Activated CD4-positive, alpha-beta memory T cell treated with anti-CD3 and anti-CD28 coated beads, Interleukin-2, amount 10 ng/mL, durations not matched to agents 7 days and 5 days (primary cell): ENCODE data around the gene KIAA0040. TPM values are rescaled to one million over a fixed set of nuclear protein-coding genes. Genes with fewer than 3 reads are reported as not detected.

Experiments
- CTCF ChIA-PET: fragments of 350-600 bp; sonication (Branson Sonifier 250); formaldehyde crosslinking; loops from one replicate; lab custom pipeline; 2021; ENCODE audit warnings: antibody characterized with exemption, inconsistent platforms; lab: Charles Lee
- POLR2A ChIA-PET: fragments of 350-600 bp; sonication (Branson Sonifier 250); formaldehyde crosslinking; loops from one replicate; lab custom pipeline; 2021; ENCODE audit warnings: antibody characterized with exemption; lab: Charles Lee
- DNase-seq: peaks from one replicate; pipeline ENCODE4 v3.0.0-alpha.2; 2020
- H3K27ac Mint-ChIP-seq: one replicate; pipeline ENCODE4 v1.8.0; 2021; ENCODE audit warnings: mild to moderate bottlenecking, mixed read lengths
- H3K27me3 Mint-ChIP-seq: one replicate; pipeline ENCODE4 v1.8.0; 2021; ENCODE audit warnings: mixed read lengths
- H3K36me3 Mint-ChIP-seq: one replicate; pipeline ENCODE4 v1.8.0; 2021; ENCODE audit warnings: low read depth, mixed read lengths
- H3K4me1 Mint-ChIP-seq: one replicate; pipeline ENCODE4 v1.8.0; 2021; ENCODE audit warnings: mixed read lengths
- H3K4me3 Mint-ChIP-seq: one replicate; pipeline ENCODE4 v1.8.0; 2021; ENCODE audit warnings: mild to moderate bottlenecking, mixed read lengths
- H3K9me3 Mint-ChIP-seq: one replicate; pipeline ENCODE4 v1.8.0; 2021; ENCODE audit warnings: mixed read lengths
- total RNA-seq, 2 experiments: library from RNA; stranded (reverse); gene quantifications; one replicate each; pipeline ENCODE4 v1.2.3, GENCODE V29; 2021

The KIAA0040 gene
- total RNA-seq, 2 experiments from 2014 or later: 79.4 to 80.2 TPM

DNA sequence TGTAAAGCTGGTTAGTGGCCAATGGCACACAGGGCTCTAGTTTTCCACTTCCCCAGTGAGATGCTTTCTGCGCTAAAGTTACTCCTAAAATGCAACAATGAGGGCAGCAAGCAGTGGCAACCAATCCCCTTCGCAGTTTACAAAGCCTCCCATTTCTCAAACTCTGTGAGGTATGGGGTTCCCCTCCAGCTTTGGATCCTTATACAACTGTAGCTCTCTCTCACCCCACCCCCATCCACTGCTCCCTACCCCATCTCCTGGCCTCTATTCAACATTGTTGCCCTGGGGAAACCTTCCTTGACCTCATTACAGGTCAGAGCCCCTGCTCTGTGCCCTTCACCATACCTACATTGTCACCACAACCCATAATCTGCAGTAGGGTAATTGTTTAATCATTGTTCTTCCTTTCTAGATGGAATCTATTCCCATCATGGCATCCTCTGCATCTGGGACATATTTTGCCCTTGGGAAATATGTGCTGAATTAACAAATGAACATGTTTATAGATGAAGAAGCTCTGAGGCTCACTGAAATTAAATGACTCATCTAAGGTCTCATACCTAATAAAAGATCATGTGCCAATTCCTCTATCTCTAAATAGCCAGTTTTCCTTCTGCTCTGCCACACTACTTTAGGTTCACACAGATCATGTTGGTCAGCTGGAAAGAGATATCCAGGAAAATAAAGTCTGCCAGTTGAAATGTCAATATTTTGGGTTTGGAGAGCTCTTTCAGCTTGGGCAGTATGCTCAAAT is 12.6 kb downstream of the KIAA0040 start:
- H3K36me3 Mint-ChIP-seq: peaks cover 86% of the 10 kb centered on the region
- H3K9me3 Mint-ChIP-seq: peaks cover 2% of the 10 kb centered on the region
- ChIA-PET CTCF (interaction anchor here (1.1 to 1.3 kb wide), 3 partner anchors 21 to 139 kb away, joined by 3 to 4 read pairs (median 4); no protein-coding TSS in a partner anchor), POLR2A (interaction anchor here (1.3 kb wide), 1 partner anchor 9 kb away, joined by 5 read pairs; no protein-coding TSS in a partner anchor)
- peak overlapping the region; percentile 33 for H3K27ac Mint-ChIP-seq
- H3K27me3 Mint-ChIP-seq: no peaks in the 10 kb centered on the region
- H3K4me3 Mint-ChIP-seq: no peak overlapping the region
- DNase-seq: no peak
- H3K4me1 Mint-ChIP-seq: peaks cover 54% of the 10 kb centered on the region

DNA sequence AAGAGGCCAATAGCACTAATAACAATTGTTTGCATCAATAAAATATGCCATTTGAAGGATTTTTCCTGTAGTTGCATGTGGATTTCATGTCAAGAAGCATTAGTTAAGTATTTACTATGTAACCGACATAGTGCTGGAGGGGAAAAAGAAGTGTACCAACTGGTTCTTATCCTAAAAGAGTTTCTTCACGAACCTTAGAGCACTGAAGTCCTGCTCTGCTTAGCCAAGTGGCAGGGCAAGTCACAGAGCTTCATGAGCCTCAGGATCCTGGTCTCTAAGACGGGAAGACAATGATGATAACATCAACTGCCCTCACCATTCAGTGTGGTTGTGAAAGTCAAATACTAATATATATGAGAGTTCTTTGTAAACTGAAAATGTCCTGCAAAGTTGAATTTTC is 14.1 kb downstream of the KIAA0040 start:
- ChIA-PET CTCF (interaction anchor here (1.3 kb wide), 1 partner anchor 141 kb away, joined by 3 read pairs; no protein-coding TSS in a partner anchor), POLR2A (no interaction called here)
- H3K4me1 Mint-ChIP-seq: peaks cover 58% of the 10 kb centered on the region

DNA sequence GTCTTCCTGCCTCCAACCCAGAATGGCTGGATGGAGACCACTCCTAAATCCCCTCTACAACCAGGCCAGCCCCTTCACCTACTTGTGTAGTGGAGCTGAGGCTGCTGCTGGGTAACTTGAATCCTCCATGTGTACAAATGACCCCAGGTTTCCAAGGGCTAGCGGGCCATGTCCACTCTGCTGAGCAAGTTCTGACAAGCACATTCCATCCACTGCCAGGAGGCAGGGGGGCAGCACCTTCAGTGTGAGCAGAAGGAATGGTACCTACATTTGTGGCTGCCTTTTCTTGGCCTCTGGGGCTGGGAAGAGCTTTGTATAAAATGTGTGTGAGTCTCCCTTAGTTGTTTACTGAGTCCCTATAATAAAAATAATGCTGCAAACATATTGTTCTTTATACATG is 14.5 kb downstream of the KIAA0040 start:
- ChIA-PET POLR2A (no interaction called here), CTCF (no interaction called here)
- Mint-ChIP-seq H3K9me3 (peaks cover 2% of the 10 kb centered on the region), H3K4me1 (peaks cover 57% of the 10 kb centered on the region), H3K27ac (no peak overlapping the region), H3K27me3 (no peaks in the 10 kb centered on the region), H3K36me3 (peaks cover 86% of the 10 kb centered on the region), H3K4me3 (no peak overlapping the region)
- no peak for DNase-seq

More for the DNA sequence above, 14.1 kb downstream of the KIAA0040 start:
- no peak overlapping the region for H3K27ac Mint-ChIP-seq
- peaks cover 2% of the 10 kb centered on the region for H3K9me3 Mint-ChIP-seq
- no peak for DNase-seq
- H3K36me3 Mint-ChIP-seq: peaks cover 86% of the 10 kb centered on the region
- H3K4me3 Mint-ChIP-seq: no peak overlapping the region
- no peaks in the 10 kb centered on the region for H3K27me3 Mint-ChIP-seq

DNA sequence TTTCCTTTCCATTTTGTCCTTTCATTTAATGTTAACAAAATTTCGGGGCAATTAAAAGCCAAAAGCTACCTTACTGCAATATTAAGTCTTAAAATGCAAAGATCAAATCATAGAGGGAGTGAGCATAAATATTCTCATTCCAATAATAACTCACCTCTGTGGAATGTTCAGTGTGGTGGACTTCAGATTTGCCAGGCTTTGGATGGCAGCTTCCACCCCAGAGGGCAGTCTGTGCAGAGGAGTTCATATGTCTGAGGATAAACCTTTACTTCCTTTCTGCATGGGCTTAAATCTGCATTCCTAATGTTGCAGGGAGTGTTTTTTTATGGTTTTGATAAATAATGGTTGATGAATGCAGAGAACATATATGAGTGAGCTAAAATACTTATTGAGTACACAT is 16.3 kb downstream of the KIAA0040 start:
- H3K27ac Mint-ChIP-seq: no peak overlapping the region
- H3K4me3 Mint-ChIP-seq: no peak overlapping the region
- DNase-seq: no peak
- CTCF ChIA-PET: no interaction called here
- H3K36me3 Mint-ChIP-seq: peaks cover 82% of the 10 kb centered on the region
- POLR2A ChIA-PET: interaction anchor here (1.2 kb wide), 1 partner anchor 13 kb away, joined by 3 read pairs; no protein-coding TSS in a partner anchor
- no peaks in the 10 kb centered on the region for H3K27me3 Mint-ChIP-seq
- H3K4me1 Mint-ChIP-seq: peaks cover 56% of the 10 kb centered on the region
- H3K9me3 Mint-ChIP-seq: peaks cover 2% of the 10 kb centered on the region

DNA sequence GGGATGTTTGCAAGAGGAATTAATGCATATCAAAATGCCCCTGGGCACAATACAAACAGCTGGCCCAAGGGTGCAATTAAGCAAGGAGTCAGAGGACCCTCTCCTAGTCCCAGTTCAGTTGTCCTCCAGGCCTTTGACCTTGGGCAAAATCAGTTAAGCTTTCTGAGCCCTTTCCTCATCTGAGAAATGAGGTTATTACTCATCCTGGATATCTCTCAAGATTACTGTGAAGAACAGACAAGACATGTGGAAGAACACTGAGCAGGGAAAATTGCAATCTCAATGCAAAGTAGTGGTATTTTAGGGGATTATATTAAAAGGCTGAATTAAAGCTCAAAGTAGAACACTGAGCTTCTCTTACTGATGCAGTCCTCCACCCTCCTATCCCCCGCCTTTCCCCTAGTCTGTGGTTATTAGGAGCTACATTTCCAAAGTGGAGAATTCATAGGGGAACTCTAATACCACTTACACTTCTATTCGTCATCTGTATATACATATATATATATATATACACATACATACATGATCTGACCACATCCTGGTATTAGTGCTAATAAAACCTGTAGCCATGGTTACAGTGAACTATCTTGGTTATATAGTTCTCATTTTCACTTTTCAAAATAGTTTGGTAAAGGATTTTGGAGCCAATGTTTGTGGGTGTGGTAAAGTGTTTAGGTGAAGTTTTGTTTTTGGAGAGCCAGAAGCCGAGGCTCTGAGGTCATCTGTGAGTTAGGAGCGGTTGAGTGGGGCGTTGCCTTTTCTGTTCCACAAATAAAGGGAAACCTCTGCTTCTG is 18.1 kb downstream of the KIAA0040 start:
- Mint-ChIP-seq H3K36me3 (peaks cover 90% of the 10 kb centered on the region), H3K4me3 (no peak overlapping the region), H3K27me3 (no peaks in the 10 kb centered on the region), H3K4me1 (peaks cover 65% of the 10 kb centered on the region), H3K9me3 (peaks cover 2% of the 10 kb centered on the region), H3K27ac (peak overlapping the region; percentile 38)
- POLR2A ChIA-PET: interaction anchor here (0.8 to 1.3 kb wide), 3 partner anchors 14 to 17 kb away, joined by 3 read pairs; no protein-coding TSS in a partner anchor
- no peak for DNase-seq
- CTCF ChIA-PET: interaction anchor here (1.9 to 2.5 kb wide), 2 partner anchors 23 to 144 kb away, joined by 7 to 11 read pairs; no protein-coding TSS in a partner anchor

DNA sequence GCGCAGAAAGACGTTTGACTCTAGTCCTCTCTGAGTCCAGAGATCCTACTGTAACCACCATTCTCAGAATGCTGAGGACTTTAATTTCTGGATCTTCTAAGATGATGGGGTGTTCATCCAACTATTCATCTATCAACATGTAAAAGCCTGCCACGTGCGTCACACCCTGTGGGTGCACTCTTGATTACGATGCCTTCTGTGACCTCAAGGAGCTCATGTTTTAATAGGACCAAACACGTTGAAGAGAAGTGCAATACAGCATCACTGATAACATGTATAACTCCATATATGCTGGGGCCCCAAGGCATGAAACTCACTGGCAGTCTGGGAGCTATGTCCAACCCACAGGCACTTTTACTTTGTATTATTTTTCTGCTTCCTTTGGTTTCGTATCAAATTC is 19.0 kb downstream of the KIAA0040 start:
- Mint-ChIP-seq H3K4me1 (peaks cover 68% of the 10 kb centered on the region), H3K36me3 (peaks cover 90% of the 10 kb centered on the region), H3K9me3 (peaks cover 2% of the 10 kb centered on the region), H3K4me3 (no peak overlapping the region), H3K27ac (no peak overlapping the region), H3K27me3 (no peaks in the 10 kb centered on the region)
- ChIA-PET POLR2A (interaction anchor here (1.3 kb wide), 1 partner anchor 16 kb away, joined by 3 read pairs; no protein-coding TSS in a partner anchor), CTCF (interaction anchor here (0.6 to 2.5 kb wide), 3 partner anchors 19 to 145 kb away, joined by 4 to 11 read pairs (median 7); no protein-coding TSS in a partner anchor)
- DNase-seq: no peak

DNA sequence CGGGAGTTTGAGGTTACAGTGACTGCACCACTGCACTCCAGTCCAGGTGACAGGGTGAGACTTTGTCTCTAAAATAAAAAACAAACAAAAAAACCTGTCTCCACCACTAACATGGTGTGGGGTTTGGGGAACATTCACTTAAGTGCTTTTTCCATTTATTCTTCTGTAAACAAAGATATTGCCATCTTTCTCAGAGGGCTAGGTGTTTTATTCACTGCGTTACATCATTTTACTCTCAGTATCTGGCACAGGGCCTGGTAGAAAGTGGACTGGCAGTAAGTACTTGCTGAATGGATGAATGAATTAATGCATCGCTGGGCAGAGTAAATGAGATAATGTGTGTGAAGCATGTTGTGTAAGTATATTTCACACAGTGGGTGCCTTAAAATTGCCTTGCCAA is 20.1 kb downstream of the KIAA0040 start:
- Mint-ChIP-seq H3K27me3 (no peaks in the 10 kb centered on the region), H3K9me3 (peaks cover 2% of the 10 kb centered on the region), H3K4me3 (no peak overlapping the region), H3K27ac (no peak overlapping the region), H3K36me3 (peaks cover 90% of the 10 kb centered on the region), H3K4me1 (peaks cover 73% of the 10 kb centered on the region)
- no peak for DNase-seq
- ChIA-PET POLR2A (no interaction called here), CTCF (interaction anchor here (2.1 to 2.5 kb wide), 2 partner anchors 18 to 21 kb away, joined by 7 to 9 read pairs; no protein-coding TSS in a partner anchor)

DNA sequence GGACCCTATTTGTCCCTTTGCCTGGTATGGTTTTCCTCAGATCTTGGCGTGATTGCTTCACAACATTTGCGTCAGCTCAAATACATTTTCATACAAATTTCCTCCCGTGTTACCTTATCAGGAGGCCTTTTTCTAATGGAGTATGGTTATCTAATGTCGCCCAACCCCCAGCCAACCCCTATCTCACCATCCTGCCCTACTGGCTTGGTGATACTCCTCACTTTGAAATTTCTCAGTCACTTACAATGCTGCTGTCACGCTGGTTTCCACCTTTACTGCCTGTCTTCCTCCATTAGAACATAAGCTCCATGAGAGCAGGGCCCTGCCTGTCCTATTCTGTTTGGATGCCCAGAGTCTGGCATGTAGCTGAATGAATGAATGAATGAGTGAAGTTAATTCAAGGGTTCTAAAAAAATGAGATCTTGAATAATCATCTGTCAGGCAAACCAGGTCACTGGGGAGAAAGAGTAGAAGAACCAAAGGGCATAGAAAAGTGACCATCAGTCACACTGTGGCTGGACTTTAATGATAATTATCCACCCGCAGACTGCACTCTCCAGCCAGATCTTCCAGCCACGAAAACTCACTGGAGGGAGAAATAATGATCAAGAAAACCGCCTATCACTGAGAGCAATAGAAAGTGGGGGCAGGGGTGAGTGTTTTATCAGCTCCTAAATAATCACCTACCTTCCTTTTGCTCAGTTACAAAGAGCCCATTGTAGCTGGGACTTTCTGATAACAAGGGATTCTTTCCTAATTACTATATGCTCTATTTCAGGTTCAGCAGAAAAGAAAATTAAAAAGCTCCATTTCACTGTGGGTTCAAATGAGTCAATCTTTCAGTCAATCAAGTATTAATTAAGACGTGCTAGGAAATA is 21.3 kb downstream of the KIAA0040 start:
- Mint-ChIP-seq H3K4me3 (no peak overlapping the region), H3K27me3 (no peaks in the 10 kb centered on the region), H3K9me3 (peaks cover 2% of the 10 kb centered on the region), H3K36me3 (peaks cover 89% of the 10 kb centered on the region), H3K4me1 (peaks cover 73% of the 10 kb centered on the region), H3K27ac (no peak overlapping the region)
- CTCF ChIA-PET: interaction anchor here (2.1 kb wide), 2 partner anchors 16 to 20 kb away, joined by 8 to 9 read pairs; no protein-coding TSS in a partner anchor
- POLR2A ChIA-PET: interaction anchor here (0.9 to 1.7 kb wide), 3 partner anchors 18 to 602 kb away, joined by 3 to 4 read pairs (median 4); partner anchors contain the start of gene MRPS14
- no peak for DNase-seq

DNA sequence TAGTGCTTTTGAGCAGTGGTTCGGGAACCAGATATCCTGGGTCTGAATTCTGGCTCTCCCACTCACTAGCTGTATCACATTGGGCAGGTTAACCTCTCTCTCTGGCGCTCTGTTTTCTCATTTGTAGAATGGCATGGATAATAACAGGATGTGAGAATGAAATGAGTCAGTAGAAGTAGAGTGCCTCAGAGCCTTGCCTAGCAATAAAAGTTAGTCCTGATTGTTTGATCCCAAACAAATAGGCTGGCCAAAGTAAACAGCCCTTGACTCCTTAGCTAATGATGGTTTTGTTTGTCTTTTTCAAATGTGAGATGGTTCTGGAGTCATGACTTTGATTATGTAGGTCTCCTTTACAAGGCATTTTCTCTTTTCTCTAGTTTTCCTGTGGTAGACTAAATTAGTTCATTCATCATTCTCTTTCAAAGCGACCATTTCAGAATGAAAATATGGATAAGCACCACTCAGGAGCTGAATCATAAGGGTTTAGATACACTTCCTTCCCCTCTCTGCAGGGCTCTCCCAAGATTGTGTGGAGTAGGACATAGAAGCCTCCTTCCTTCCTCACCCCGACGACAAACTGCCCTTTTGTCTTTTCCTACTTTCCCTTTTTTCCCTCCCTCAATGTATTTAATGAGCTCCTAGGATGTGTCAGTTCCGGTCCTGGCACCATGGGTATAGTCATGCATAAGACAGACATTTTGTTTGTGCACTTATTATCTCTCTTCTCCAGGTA is 23.1 kb downstream of the KIAA0040 start:
- no peak overlapping the region for H3K4me3 Mint-ChIP-seq
- ChIA-PET CTCF (interaction anchor here (0.9 to 2.1 kb wide), 6 partner anchors 15 to 150 kb away, joined by 3 to 8 read pairs (median 4); no protein-coding TSS in a partner anchor), POLR2A (interaction anchor here (0.9 to 1.7 kb wide), 5 partner anchors 9 to 146 kb away, joined by 3 to 4 read pairs (median 3); partner anchors contain the start of gene MRPS14)

DNA sequence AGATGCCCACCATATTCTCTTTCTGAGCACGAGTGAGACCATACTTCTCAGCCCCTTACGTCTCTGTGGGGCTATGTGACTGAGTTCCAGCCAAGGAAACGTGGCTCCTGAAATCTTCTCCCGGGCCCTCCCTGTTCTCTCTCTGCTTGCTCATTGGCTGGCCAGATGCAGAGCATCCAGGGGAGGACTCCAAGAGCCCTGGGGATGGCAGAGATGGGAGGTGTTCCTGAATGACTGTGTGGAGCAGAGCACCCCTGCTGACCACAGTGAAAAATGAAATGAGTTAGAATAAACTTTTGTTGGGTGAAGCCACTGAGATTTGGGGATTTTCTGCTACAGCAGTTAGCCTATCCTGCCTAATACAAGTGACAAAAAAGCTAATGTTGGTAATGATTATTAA is 23.8 kb downstream of the KIAA0040 start:
- peaks cover 54% of the 10 kb centered on the region for H3K4me1 Mint-ChIP-seq
- no peaks in the 10 kb centered on the region for H3K9me3 Mint-ChIP-seq
- no peak overlapping the region for H3K4me3 Mint-ChIP-seq
- no peak for DNase-seq
- H3K36me3 Mint-ChIP-seq: peaks cover 89% of the 10 kb centered on the region
- CTCF ChIA-PET: interaction anchor here (0.9 to 1.9 kb wide), 4 partner anchors 14 to 148 kb away, joined by 3 to 4 read pairs (median 4); no protein-coding TSS in a partner anchor
- no peaks in the 10 kb centered on the region for H3K27me3 Mint-ChIP-seq
- POLR2A ChIA-PET: interaction anchor here (1.1 to 1.5 kb wide), 3 partner anchors 12 to 21 kb away, joined by 3 to 4 read pairs (median 3); no protein-coding TSS in a partner anchor
- peak overlapping the region; percentile 4 for H3K27ac Mint-ChIP-seq

More for the DNA sequence above, 23.1 kb downstream of the KIAA0040 start:
- DNase-seq: no peak
- Mint-ChIP-seq H3K27me3 (no peaks in the 10 kb centered on the region), H3K4me1 (peaks cover 60% of the 10 kb centered on the region), H3K36me3 (peaks cover 89% of the 10 kb centered on the region), H3K27ac (peak overlapping the region; percentile 29), H3K9me3 (no peaks in the 10 kb centered on the region)

DNA sequence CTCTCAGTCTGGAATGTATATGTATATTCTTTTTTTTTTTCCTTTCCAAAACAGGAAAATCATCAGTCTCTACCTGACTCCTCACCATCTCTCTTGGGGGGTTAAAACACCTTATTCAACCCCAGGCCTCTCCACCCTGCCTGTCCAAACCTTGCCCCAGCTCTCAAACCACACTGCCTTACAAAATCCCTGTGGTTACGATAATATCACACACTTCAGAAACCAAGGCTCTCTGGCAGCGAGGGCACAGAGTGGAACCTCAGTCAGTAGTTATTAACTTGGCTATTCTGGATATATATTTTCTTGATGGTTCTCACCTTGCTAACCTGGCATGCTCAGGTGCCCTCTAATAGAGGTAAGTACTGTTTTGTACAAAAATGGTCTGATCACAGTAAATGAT is 24.7 kb downstream of the KIAA0040 start:
- H3K27me3 Mint-ChIP-seq: no peaks in the 10 kb centered on the region
- peaks cover 89% of the 10 kb centered on the region for H3K36me3 Mint-ChIP-seq
- ChIA-PET POLR2A (interaction anchor here (1.1 to 1.5 kb wide), 2 partner anchors 11 to 22 kb away, joined by 3 to 4 read pairs; no protein-coding TSS in a partner anchor), CTCF (interaction anchor here (1.0 to 1.9 kb wide), 3 partner anchors 13 to 43 kb away, joined by 3 to 4 read pairs (median 4); no protein-coding TSS in a partner anchor)
- H3K9me3 Mint-ChIP-seq: no peaks in the 10 kb centered on the region
- H3K27ac Mint-ChIP-seq: no peak overlapping the region
- peaks cover 49% of the 10 kb centered on the region for H3K4me1 Mint-ChIP-seq
- no peak overlapping the region for H3K4me3 Mint-ChIP-seq
- no peak for DNase-seq
